ENCODE results near the gene PCBP3. TPM values are rescaled to one million over a fixed set of nuclear protein-coding genes. Genes with fewer than 3 reads are reported as not detected.

The PCBP3 gene
- total and polyA plus RNA-seq, 2 of the 13 experiments (the other 11 are each of a cell fraction or from before 2014, with no cell fraction given), result not detected

- no peak for TF ChIP-seq ARNT2 (CRISPR knock-in tag; IDR thresholded peaks at IDR 0.05; ENCODE audit: low read depth)
- TF ChIP-seq ZMAT5 (CRISPR knock-in tag; IDR thresholded peaks at IDR 0.05; ENCODE audit: borderline replicate concordance, low read depth), result no peak
- TF ChIP-seq KLF6 (CRISPR knock-in tag; IDR thresholded peaks at IDR 0.05), result no peak
- TF ChIP-seq, protein P1, sequence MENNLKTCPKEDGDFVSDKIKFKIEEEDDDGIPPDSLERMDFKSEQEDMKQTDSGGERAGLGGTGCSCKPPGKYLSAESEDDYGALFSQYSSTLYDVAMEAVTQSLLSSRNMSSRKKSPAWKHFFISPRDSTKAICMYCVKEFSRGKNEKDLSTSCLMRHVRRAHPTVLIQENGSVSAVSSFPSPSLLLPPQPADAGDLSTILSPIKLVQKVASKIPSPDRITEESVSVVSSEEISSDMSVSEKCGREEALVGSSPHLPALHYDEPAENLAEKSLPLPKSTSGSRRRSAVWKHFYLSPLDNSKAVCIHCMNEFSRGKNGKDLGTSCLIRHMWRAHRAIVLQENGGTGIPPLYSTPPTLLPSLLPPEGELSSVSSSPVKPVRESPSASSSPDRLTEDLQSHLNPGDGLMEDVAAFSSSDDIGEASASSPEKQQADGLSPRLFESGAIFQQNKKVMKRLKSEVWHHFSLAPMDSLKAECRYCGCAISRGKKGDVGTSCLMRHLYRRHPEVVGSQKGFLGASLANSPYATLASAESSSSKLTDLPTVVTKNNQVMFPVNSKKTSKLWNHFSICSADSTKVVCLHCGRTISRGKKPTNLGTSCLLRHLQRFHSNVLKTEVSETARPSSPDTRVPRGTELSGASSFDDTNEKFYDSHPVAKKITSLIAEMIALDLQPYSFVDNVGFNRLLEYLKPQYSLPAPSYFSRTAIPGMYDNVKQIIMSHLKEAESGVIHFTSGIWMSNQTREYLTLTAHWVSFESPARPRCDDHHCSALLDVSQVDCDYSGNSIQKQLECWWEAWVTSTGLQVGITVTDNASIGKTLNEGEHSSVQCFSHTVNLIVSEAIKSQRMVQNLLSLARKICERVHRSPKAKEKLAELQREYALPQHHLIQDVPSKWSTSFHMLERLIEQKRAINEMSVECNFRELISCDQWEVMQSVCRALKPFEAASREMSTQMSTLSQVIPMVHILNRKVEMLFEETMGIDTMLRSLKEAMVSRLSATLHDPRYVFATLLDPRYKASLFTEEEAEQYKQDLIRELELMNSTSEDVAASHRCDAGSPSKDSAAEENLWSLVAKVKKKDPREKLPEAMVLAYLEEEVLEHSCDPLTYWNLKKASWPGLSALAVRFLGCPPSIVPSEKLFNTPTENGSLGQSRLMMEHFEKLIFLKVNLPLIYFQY (CRISPR knock-in tag; IDR thresholded peaks at IDR 0.05; ENCODE audit: borderline replicate concordance), result no peak
Observed at GRCh38 chr21:45916011-45916840, 272.7 kb downstream of the PCBP3 start (continued).

DNA sequence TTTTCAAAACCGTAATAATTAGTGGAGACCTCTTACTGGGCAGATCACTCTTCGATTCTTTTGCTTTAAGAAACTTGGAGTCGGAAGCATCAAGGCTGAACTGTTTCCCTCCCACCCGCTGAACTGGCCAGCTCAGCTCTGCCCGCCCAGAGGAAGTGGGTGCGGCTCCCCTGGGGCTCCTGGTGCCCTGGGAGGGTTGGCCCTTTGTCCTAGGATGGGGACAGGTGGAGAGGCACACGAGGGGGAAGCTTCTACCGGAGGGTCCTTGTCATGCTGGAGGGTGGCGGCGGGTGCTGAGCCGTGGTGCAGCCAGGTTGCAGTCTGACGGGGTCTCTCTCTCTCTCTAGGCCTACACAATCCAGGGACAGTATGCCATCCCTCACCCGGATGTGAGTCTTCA is 273.7 kb downstream of the PCBP3 start:
- Histone ChIP-seq H3K4me2 (ENCODE audit: low read depth, low read length) (no peak overlapping the region), H3K4me1 (ENCODE audit: insufficient read depth, low read length) (no peaks in the 10 kb centered on the region), H3K4me3 (replicated peaks in 1 of 3; ENCODE audit: insufficient read depth in 1 of 3, low read depth in 2 of 3, low read length in 3 of 3) (no peak overlapping the region), H4K20me1 (ENCODE audit: insufficient read depth, low read length) (no peaks in the 10 kb centered on the region), H3K27me3 (ENCODE audit: control insufficient read depth in 1 of 2, insufficient read depth in 2 of 2, low read length in 2 of 2) (peaks cover 5 to 61% of the 10 kb centered on the region in 2 experiments; a peak in 3 of 5 replicates), H3K9me3 (ENCODE audit: low read length) (no peaks in the 10 kb centered on the region), H3K36me3 (replicated peaks in 1 of 2; ENCODE audit: control insufficient read depth in 1 of 2, insufficient read depth in 2 of 2, low read length in 2 of 2) (no peaks in the 10 kb centered on the region), H2AFZ (ENCODE audit: low read length) (no peak overlapping the region), H3K27ac (ENCODE audit: extremely low read length, insufficient read depth, low read length) (no peak overlapping the region), H3K9ac (ENCODE audit: insufficient read depth, low read depth, low read length) (no peak overlapping the region), H3K79me2 (ENCODE audit: insufficient read depth, low read length) (no peaks in the 10 kb centered on the region)
- in situ Hi-C loops (cut with HindIII; ENCODE audit: extremely low pct_ligation_motif_present, low pct_unique_long_range_greater_than_20kb) (no loop called here), intact Hi-C loops (cut with micrococcal nuclease; ENCODE audit: unreplicated experiment) (no loop called here)
- ATAC-seq (no peak), DNase-seq (ENCODE audit: low spot score) (no peak), FAIRE-seq (no peak)
- POLR2A ChIA-PET, result no interaction called here
- no TSS peak for BruUV-seq (replicated peaks)
- CTCF ChIA-PET (ENCODE audit: low intra/inter-chr PET ratio, low total read pairs), result no interaction called here
- WGBS (ENCODE audit: low lambda C conversion rate), result 19% methylated on average over 10 of the region's 13 CpGs
- TF ChIP-seq ZNF468 (CRISPR knock-in tag; IDR thresholded peaks at IDR 0.05) (no peak), ZKSCAN5 (CRISPR knock-in tag; IDR thresholded peaks at IDR 0.05) (no peak), THAP11 (CRISPR knock-in tag; IDR thresholded peaks at IDR 0.05) (no peak), ELF1 (CRISPR knock-in tag; IDR thresholded peaks at IDR 0.05) (no peak), BRD4 (CRISPR knock-in tag; IDR thresholded peaks at IDR 0.05) (no peak), CENPT (CRISPR knock-in tag; IDR thresholded peaks at IDR 0.05; ENCODE audit: low read depth) (no peak), HBP1 (CRISPR knock-in tag; IDR thresholded peaks at IDR 0.05; ENCODE audit: low read depth) (no peak), ZNF775 (CRISPR knock-in tag; IDR thresholded peaks at IDR 0.05; ENCODE audit: borderline replicate concordance) (no peak), ZNF513 (CRISPR knock-in tag; conservative IDR thresholded peaks at IDR 0.05) (no peak), RFXAP (CRISPR knock-in tag; IDR thresholded peaks at IDR 0.05; ENCODE audit: borderline replicate concordance) (no peak), ZNF572 (CRISPR knock-in tag; IDR thresholded peaks at IDR 0.05) (no peak), CCAR2 (optimal IDR thresholded peaks at IDR 0.05; ENCODE audit: low read depth, low read length) (no peak)

All from HepG2 (cell line).